Raji (cell line): ENCODE results near the gene FTO.

Experiments used
- POLR2A ChIP-seq: IDR thresholded peaks from 2 replicates; pipeline ENCODE4 v1.6.1; 2011; ENCODE audit warnings: low read depth, low read length, control low read depth; ENCODE audit not compliant: insufficient read depth

The FTO gene

DNA sequence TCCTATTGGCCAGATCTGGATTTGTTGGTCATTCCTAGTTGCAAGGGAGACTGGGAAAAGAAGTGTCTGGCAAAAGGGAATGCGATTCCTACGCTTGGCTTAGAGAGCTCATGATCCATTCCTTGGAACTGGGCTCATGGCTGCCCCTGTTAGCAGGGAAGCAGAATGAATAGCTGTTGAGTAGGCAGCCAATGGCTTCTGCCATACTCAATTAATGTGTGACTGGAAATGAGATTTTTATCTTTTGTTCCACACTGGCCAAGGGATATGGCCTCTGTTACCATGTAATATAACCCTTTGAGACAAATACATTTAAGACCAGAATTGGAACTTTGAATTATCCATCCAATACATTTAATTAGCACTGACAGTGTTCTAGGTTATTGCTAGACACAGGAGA is 31.0 kb downstream of the FTO start:
- no peak for TF ChIP-seq POLR2A

DNA sequence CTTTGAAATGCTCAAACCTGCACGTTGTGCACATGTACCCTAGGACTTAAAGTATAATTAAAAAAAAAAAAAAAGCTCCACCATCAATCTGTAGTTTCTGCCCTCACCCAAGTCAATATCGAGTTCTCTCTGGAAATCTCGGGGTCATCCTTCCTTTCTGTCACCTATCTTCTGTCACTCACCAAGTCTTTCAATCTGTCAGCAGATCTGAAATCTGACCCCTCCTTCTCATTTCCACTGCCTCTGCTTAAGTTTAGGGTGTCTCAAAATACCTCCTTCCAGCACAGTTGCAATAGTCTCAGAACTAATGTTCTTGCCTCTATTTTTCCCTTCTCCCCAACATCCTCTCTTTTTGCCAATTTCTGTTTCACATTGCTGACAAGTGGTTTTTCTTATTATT is 32.3 kb downstream of the FTO start:
- no peak for TF ChIP-seq POLR2A

DNA sequence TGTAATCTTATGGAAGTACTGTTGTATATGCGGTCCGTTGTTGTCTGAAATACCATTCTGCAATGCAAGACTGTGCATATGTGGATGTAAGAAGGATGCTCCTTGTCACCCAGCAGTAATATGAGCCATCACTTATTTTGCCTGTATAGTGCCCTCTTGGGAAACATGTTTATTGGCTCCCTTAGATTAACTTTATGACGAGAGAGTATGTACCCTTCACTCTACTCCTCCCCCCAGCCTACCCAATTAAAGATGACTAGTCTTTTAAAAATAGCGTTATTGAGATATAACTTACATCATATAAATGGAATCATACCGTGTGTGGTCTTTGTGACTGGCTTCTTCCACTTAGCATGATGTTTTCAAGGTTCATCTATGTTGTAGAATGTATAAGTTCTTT is 33.6 kb downstream of the FTO start:
- TF ChIP-seq POLR2A = no peak

DNA sequence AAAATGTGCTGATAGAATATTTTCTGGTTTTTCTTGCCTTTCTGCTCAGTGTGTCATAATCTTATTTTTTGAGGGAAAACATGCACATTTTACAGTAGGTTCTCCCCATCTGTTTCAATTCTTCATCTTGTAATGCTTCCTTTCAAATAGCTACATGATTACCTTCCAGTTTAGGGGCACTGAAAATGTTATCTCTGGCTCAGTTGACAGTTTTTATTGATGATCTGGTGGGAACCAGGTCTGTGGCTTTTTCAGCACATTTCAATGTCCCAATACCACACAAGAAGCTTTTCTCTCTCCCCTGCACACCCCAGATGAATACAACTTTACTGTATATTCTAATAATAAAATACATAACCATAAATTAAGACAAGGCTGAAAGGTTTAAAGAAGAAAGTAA is 36.5 kb downstream of the FTO start:
- no peak for TF ChIP-seq POLR2A

DNA sequence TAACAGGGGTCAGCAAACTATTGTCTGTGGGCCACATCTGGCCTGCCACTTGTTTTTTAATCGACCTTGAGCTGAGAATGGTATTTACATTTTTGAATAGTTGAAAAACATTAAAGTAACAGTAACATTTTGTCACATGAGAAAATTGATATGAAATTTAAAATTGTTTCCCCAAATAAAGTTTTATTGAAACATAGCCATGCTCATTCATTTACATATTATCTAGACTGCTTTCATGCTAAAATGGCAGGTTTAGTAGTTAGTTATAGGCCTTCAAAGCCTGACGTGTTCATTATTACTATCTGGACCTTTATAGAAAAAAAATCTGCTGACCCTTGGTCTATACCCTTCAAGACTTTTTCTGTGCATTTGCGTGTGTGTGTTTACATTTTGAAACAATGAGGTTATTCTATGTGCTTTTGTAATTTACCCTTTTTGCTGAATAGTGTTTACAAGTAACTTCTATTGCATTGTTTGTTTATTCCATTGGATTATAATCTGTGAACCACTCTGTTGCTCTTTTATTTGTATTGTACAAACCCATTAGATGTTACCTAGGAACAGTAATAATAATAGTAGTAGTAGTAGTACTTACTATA is 37.1 kb downstream of the FTO start:
- no peak for TF ChIP-seq POLR2A

DNA sequence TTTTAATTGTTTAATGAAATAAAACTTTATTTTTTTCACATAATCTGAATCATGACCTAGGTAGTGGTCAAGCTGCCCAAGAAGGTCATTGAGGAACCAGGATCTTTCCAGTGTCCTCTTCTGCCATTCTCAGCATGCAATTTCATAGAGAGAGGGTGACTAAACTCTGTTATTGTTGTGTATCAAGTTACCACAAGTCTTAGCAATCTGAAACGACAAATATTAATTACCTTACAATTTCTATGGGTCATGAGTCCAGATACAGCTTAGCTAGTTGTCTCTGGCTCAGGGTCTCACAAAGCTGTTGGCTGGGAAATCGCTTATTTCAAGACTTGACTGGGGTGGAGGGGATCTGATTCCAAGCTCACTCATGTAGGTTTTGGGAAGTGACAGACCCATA is 37.6 kb downstream of the FTO start:
- no peak for TF ChIP-seq POLR2A

DNA sequence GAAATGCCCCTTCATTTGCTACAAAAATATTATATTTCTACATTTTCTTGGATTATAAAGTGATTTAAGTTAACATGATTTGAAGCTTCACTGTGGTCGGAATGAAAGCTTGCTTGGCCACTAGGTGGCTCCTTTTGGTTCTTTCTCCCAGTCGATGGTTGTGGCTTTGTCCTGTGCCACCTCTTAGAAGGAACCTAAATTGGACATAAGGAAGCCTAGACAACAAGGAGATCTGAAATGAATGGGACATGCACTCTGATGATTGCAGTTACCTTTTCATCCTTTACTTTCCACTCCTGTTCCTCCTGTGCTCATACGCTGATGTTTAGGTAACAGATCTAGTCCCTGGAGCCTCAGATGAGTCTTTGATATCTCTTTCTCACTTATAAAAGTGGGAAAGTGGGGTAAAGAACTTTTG is 39.2 kb downstream of the FTO start:
- no peak for TF ChIP-seq POLR2A

DNA sequence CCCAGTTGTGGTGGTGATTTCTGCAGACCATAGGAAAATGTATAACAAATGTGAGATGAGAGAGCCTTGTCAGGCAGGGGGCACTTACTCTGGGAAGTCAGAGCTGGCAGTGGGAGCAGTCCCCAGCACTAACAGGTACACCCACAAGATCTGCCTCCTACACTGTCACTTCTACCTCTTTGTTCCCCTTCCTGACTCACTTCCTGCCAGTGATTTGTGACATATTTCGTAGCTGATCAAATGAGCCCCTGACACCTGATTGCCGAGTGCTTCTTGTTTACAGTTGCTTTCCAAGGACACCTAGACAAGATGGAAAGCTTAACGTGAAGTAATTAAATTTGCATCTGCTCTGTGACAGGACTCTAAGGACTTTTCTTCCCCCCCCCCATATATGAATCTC is 40.5 kb downstream of the FTO start:
- TF ChIP-seq POLR2A = no peak

DNA sequence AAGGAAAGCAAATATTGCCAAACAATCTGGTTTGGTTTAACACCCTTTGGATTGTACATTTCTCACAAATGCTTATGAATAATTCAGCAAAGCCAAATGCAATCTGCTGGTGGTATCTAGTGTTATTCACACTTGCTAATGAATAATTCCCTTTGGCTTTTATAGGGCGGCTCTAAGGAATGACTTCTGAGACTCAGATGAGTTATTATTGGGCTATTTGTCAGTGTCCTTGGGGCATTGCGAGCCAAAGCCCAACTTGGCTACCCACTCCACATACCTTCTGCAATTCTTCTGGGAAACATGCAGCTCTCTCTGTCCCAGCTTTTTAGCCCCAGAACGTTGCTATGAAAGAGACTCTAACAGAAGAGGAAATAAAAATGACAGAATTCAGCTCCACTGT is 41.1 kb downstream of the FTO start:
- no peak for TF ChIP-seq POLR2A

DNA sequence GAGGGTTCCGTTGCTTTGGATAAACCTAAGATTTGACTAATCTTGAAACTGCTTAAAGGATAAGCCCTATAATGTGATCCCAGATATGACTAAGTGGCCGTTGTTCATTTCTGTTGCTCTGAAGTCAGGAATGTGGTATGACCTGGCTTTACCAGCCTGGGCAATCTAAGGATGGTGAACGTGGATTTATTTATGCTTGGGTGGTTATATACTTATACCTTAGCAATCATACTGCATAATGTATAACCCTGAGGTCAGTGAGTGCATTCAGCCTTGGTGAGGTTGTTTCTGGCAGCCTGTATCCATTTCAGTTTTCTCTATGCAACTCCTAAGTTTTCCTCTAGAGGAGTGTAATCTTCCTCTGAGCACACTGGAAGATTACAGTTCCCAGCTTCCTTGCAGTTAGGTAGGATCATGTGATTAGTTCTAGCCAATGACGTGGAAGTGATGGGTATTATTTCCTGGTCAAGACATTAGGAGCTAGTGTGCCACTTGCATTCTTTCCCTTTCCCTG is 41.9 kb downstream of the FTO start:
- no peak for TF ChIP-seq POLR2A

DNA sequence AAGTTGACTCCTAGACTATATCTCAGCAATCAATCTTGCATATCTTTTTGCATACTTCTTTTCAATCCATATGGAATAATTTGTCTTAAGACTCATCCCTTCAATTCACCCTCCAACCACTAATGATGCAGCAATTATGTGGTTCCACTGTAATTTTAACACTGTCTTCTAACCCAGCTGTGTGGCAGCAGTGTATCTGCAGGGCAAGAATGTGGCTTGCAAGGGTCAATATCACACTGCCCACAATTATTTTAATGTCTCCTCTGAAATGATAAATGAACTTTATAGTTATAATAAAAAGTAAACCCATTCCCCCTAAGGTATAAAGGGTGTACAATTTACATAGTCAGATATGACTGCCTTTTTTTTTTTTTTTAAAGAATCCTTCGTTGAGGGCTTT is 48.6 kb downstream of the FTO start:
- TF ChIP-seq POLR2A = no peak

DNA sequence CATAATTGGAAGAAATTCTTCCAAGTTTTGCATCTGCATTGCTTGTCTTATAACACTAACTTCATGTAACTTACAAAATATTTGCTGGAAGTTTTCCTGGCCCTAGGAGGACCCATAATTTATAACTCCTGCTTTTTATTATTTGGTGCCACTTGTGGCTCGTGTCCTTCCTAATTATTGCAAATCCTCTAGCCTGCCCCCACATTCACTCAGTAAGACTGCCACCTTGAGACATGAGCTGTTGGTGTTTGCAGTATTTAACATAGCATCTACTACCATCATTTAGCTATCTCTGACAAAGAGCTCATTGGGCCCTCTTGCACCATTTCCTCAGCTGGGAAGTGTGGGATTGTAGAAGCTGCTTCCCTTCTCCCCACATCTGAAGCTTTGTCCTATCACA is 49.5 kb downstream of the FTO start:
- TF ChIP-seq POLR2A = no peak

DNA sequence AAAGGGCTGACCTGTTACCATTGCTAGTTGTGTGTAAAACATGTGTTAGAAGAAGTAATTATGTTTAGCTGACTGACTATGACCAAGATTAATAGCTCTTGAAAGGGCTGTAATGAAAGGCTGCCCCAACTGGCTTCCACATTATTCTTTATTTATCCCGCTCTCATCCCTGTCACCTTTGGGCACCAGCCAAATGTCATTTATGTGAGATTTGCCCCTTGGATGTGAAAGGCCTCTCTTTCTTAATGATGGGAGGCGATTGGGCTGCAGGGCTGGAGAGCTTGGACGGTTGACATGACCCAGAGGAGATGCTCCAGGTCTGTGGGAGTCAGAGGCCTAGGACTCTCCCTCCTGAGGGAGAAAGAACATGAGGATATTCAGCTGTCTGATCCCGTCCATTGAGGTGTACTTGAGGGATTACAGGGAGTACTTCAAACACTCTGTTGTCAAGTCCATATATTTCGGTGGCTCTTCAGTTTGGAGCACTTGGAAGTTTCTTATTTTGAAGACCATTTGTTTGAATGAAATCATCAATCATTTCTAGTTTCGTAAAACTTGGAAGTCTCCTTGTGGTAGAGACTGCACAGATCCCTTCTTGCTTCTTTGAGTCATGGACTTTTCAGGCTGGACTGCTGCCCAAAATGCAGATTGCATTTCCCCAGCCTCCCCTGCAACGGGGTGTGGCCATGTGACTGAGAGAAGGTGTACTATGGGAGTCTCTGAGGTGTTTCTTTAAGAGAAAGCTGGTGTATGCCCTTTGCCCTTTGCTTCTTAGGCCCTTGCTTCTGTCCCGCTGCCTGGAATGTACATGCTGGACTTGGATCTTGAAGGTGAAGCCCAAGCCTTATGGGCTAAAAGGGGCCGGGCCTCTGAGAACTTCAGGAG is 51.3 kb downstream of the FTO start:
- TF ChIP-seq POLR2A = no peak

DNA sequence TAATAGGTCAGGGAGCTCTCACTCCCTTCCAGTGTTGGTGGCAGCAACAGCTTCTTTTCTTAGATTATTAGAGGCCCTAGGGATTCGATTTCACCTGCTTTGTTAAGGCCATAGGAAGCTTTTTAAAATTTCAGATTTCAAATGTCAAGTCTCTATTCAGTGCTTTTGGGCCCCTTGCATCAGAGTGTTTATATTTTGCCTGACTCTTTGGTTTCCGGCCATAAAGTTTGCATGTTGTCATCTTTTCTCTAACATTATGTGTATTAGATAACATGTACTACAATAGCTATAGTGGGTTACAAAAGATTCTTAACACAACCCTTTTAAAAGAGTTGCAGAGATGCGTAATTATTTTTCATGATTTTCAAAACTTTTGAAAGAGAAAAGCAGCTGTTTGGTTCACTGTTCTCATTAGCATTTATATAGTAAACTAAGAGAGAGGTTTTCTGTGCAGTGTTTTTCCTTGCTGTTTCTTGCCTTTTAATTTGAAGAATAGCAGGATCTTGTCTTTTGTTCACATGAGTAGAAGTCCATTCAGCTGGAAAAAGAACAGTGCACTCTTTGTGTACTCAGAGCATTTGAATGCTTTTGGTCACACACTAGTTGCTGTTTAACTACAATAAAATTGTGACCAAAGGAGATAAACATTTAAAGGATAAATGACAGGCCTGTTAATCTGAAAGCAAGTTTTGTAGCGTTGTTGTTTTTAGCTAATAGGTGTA is 52.5 kb downstream of the FTO start:
- no peak for TF ChIP-seq POLR2A

DNA sequence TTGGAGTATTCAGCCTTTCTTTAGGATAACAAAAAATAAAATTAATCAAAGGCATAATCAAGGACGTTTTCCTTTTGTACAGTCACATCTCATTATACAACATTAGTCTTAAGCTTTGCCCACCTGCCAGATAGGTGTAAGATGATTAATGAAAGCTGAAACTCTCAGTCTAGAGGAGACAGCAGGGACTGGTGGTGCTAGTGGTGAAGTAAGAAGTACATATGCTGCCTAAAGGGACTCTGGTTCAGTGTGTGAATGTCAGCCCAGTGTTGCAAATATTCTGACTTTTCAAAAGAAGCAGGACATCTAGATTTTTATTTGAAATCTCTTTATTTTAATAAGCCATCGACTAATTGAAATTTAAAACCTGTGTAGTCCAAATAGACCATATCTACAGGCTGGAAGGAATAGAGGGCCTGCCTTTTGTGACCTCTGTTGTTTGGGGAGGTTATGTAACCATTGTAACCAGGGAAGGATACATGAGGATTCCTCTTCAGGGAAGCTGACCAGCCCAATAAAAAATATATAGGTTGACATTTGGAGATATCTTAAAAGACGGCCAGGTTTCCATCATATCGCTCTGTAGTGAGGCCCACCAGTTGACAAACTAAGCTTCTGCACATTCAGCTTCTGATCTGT is 54.1 kb downstream of the FTO start:
- no peak for TF ChIP-seq POLR2A

DNA sequence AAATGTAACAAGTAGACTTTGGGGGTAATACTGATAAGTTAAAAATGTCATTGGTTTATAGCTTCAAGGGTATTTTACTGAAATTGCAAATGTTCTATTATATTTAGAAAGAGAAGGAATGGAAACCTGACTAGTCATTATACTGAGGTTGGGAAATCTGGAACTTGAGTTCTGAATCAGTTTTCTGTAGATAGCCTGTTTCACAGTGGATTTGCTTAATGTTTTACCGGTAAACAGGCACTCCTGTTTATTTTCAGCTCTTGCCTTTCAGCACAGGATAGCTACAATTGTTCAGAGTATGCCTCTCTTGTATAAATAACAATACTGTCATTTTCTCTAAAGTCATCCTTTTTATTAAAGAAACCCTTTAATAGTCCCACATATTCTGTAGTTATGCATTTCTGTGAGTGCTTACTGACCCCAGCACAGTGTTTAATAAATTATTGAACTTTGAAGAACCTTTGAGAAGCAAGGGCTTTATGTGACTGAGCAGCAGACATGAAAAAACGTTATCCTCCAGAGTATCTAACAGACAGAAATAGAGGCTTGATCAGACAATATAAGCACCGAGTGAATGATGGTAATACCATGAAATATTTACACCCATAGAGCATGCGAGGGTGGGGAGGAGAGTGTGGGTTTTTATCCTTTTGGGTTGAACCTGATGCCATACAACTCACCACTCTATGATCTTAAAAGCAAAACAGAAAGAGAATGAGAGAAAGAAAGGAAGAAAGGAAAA is 58.2 kb downstream of the FTO start:
- TF ChIP-seq POLR2A = no peak
